Neural progenitor cell (in vitro differentiated cells): ENCODE data around the gene FBLN2.

Experiments used
- CTCF ChIP-seq: fragments of 200-600 bp; sonication (generic); IDR thresholded peaks from 2 replicates; pipeline ENCODE4 v1.5.1; 2017; ENCODE audit warnings: antibody characterized with exemption, mild to moderate bottlenecking
- EZH2 ChIP-seq: fragments of 200-600 bp; sonication (generic); IDR thresholded peaks from 2 replicates; pipeline ENCODE4 v1.6.1; 2017; ENCODE audit warnings: antibody characterized with exemption, mild to moderate bottlenecking, moderate library complexity
- EZH2phosphoT487 ChIP-seq: fragments of 200-600 bp; sonication (generic); IDR thresholded peaks from 2 replicates; pipeline ENCODE4 v1.6.1; 2017; ENCODE audit warnings: antibody characterized with exemption

- TF ChIP-seq CTCF (no peak), EZH2 (no peak), EZH2phosphoT487 (no peak)
Measured at GRCh38 chr3:13634615-13635014, 85.7 kb downstream of the FBLN2 start.
